ENCODE measurements around the gene KLHL7.
"Not testable (repeated sequence)": the region's sequence is repeated elsewhere in the genome, so short reads cannot be mapped to it uniquely, and the experiment has no call there.

KLHL7 gene

GRCh38 chr7:23222439-23223030, 117.0 kb downstream of the KLHL7 start:
- Histone ChIP-seq H3K9ac (ENCODE audit: low read depth, low read length, poor library complexity, severe bottlenecking) (no peak overlapping the region), H4K20me1 (ENCODE audit: insufficient read depth, low read length, poor library complexity, severe bottlenecking) (no peaks in the 10 kb centered on the region), H3K4me1 (ENCODE audit: insufficient read depth, low read length, poor library complexity, severe bottlenecking) (no peaks in the 10 kb centered on the region), H3K4me2 (ENCODE audit: low read depth, low read length, poor library complexity, severe bottlenecking) (no peak overlapping the region), H2AFZ (ENCODE audit: low read length) (no peak overlapping the region), H3K4me3 (ENCODE audit: low read length, poor library complexity, severe bottlenecking) (no peak overlapping the region), H3K9me2 (replicated peaks; ENCODE audit: low read depth, low read length) (no peaks in the 10 kb centered on the region), H3K9me3 (ENCODE audit: insufficient read depth, low read depth, low read length) (no peaks in the 10 kb centered on the region), H3K27me3 (ENCODE audit: insufficient read depth, low read length, poor library complexity, severe bottlenecking) (no peaks in the 10 kb centered on the region), H3K79me2 (ENCODE audit: insufficient read depth, low read length) (no peaks in the 10 kb centered on the region), H3F3A (ENCODE audit: low read depth) (no peaks in the 10 kb centered on the region), H3K36me3 (ENCODE audit: insufficient read depth, low read length) (no peaks in the 10 kb centered on the region)
- TF ChIP-seq EZH2phosphoT487 (IDR thresholded peaks at IDR 0.05; ENCODE audit: borderline replicate concordance) = no peak
- TF ChIP-seq, protein P1, sequence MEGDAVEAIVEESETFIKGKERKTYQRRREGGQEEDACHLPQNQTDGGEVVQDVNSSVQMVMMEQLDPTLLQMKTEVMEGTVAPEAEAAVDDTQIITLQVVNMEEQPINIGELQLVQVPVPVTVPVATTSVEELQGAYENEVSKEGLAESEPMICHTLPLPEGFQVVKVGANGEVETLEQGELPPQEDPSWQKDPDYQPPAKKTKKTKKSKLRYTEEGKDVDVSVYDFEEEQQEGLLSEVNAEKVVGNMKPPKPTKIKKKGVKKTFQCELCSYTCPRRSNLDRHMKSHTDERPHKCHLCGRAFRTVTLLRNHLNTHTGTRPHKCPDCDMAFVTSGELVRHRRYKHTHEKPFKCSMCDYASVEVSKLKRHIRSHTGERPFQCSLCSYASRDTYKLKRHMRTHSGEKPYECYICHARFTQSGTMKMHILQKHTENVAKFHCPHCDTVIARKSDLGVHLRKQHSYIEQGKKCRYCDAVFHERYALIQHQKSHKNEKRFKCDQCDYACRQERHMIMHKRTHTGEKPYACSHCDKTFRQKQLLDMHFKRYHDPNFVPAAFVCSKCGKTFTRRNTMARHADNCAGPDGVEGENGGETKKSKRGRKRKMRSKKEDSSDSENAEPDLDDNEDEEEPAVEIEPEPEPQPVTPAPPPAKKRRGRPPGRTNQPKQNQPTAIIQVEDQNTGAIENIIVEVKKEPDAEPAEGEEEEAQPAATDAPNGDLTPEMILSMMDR (conservative IDR thresholded peaks at IDR 0.05; ENCODE audit: low read length) = no peak

DNA sequence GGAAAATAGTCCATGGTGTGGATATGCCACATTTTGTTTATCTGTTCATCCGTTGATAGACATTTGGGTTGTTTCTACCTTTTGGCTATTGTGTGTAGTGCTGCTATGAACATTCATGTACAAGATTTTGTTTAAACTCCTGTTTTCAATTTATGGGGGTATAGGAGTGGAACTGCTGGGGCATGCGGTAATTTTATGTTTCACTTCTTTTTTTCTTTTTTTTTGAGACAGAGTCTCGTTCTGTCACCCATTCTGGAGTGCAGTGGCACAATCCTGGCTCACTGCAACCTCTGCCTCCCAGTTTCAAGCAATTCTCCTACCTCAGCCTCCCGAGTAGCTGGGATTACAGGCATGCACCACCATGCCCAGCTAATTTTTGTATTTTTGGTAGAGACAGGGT, 118.8 kb downstream of the KLHL7 start:
- H3F3A ChIP-seq (ENCODE audit: low read depth); H3K4me1 ChIP-seq (ENCODE audit: insufficient read depth, low read length, poor library complexity, severe bottlenecking); H3K4me3 ChIP-seq (ENCODE audit: low read length, poor library complexity, severe bottlenecking); H3K36me3 ChIP-seq (ENCODE audit: insufficient read depth, low read length); H4K20me1 ChIP-seq (ENCODE audit: insufficient read depth, low read length, poor library complexity, severe bottlenecking); H3K9me2 ChIP-seq (replicated peaks; ENCODE audit: low read depth, low read length); H3K9ac ChIP-seq (ENCODE audit: low read depth, low read length, poor library complexity, severe bottlenecking); H3K79me2 ChIP-seq (ENCODE audit: insufficient read depth, low read length); H2AFZ ChIP-seq (ENCODE audit: low read length); H3K9me3 ChIP-seq (ENCODE audit: insufficient read depth, low read depth, low read length); H3K27me3 ChIP-seq (ENCODE audit: insufficient read depth, low read length, poor library complexity, severe bottlenecking); H3K4me2 ChIP-seq (ENCODE audit: low read depth, low read length, poor library complexity, severe bottlenecking): not testable (repeated sequence)

DNA sequence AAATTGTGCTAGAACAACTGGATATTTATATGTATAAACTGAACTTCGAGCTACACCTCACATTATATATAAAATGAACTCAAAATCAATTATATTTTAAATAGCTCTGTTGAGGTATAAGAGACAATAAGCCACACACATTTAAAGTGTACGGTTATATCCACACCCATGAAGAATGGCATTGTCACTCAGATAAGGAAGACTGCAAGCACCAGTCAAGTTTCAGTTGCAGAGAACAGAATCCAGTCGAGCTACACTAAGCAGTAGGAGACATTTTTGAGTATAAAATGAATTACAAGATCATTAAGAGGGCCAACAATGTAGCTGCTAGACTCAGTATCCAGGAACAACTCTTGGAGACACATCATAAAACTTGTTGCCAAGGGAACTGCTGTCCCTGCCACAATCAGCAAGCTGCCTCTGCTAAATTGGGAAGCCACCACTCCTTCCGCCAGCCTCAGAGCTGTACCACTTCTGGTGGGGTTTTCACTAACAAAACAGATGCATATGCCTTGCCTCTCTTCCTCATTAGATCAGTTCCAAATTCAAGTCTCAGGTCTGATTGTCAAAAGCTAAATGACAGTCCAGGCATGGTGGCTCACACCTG, 121.4 kb downstream of the KLHL7 start:
- no peaks in the 10 kb centered on the region for H3K9me3 ChIP-seq (ENCODE audit: insufficient read depth, low read depth, low read length)
- TF ChIP-seq, protein P1 (conservative IDR thresholded peaks at IDR 0.05; ENCODE audit: low read length) = no peak
- TF ChIP-seq EZH2phosphoT487 (IDR thresholded peaks at IDR 0.05; ENCODE audit: borderline replicate concordance) = no peak
- H3K79me2 ChIP-seq (ENCODE audit: insufficient read depth, low read length) = no peaks in the 10 kb centered on the region
- no peak overlapping the region for H3K4me2 ChIP-seq (ENCODE audit: low read depth, low read length, poor library complexity, severe bottlenecking)
- H3K9me2 ChIP-seq (replicated peaks; ENCODE audit: low read depth, low read length) = no peaks in the 10 kb centered on the region
- H3K27me3 ChIP-seq (ENCODE audit: insufficient read depth, low read length, poor library complexity, severe bottlenecking) = no peaks in the 10 kb centered on the region
- H3K36me3 ChIP-seq (ENCODE audit: insufficient read depth, low read length) = no peaks in the 10 kb centered on the region
- no peaks in the 10 kb centered on the region for H3K4me1 ChIP-seq (ENCODE audit: insufficient read depth, low read length, poor library complexity, severe bottlenecking)
- no peaks in the 10 kb centered on the region for H4K20me1 ChIP-seq (ENCODE audit: insufficient read depth, low read length, poor library complexity, severe bottlenecking)
- H2AFZ ChIP-seq (ENCODE audit: low read length) = no peak overlapping the region
- no peaks in the 10 kb centered on the region for H3F3A ChIP-seq (ENCODE audit: low read depth)
- H3K9ac ChIP-seq (ENCODE audit: low read depth, low read length, poor library complexity, severe bottlenecking) = no peak overlapping the region
- no peak overlapping the region for H3K4me3 ChIP-seq (ENCODE audit: low read length, poor library complexity, severe bottlenecking)

Measured in Loucy (cell line).